ENCODE measurements around the gene KCNK1. TPM values are rescaled to one million over a fixed set of nuclear protein-coding genes. Genes with fewer than 3 reads are reported as not detected.

Gene KCNK1
- total RNA-seq, 2 experiments from 2014 or later, result 0.18 TPM; not detected in 1

DNA sequence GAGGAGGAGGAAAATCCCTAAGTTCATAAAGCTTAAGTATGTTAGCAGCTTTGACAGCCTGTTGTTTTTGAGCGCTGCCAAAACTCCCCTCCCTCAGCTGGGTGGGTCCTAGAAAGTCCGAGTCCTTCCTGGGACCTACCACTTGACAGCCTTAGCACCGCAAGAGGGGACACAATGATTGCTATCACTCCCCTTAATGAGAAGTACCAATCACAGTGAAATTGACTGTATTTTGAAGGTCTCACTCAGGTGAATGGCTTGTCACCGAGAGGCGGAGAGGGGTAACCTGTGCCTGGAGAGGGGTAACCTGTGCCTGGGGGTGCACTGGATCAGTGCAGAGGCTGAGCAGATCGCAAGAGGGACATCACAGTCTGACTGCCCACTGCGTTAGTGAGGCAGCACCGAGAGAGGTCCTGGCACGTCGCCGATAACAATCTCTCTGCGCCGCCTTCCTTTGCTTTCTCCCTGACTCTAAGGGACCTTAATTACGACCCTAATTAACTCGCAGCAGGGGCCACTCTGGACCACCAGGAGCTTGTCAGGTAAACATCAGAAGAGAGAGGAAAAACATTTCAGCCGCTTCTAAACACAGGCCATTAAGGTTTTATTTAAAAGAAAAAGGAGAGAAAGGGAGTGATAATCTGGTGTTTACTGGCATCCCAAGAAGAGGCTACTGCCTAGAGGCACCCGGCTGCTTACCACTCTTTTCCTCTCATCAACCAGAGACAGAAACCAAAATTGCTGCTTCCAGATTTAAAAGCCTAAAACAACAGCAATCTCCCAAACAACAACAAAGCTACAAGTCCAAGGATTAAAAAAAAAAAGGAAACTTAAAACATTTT lies 25.7 kb upstream of the KCNK1 start:
- Mint-ChIP-seq H3K4me1 (ENCODE audit: low read depth) (no peaks in the 10 kb centered on the region), H3K9me3 (ENCODE audit: insufficient read depth) (no peaks in the 10 kb centered on the region), H3K36me3 (ENCODE audit: low read depth) (no peaks in the 10 kb centered on the region), H3K4me3 (no peak overlapping the region), H3K27me3 (ENCODE audit: low read depth) (peaks cover 9% of the 10 kb centered on the region), H3K27ac (no peak overlapping the region)
- CTCF ChIA-PET, result no interaction called here
- DNase-seq (no peak), ATAC-seq (no peak)
- POLR2A ChIA-PET, result no interaction called here

GRCh38 chr1:233597489-233597901 lies 16.4 kb upstream of the KCNK1 start:
- H3K4me1 Mint-ChIP-seq (ENCODE audit: low read depth), result no peaks in the 10 kb centered on the region
- POLR2A ChIA-PET, result no interaction called here
- CTCF ChIA-PET, result no interaction called here
- peaks cover 2% of the 10 kb centered on the region for H3K27me3 Mint-ChIP-seq (ENCODE audit: low read depth)
- H3K9me3 Mint-ChIP-seq (ENCODE audit: insufficient read depth), result no peaks in the 10 kb centered on the region
- H3K4me3 Mint-ChIP-seq, result no peak overlapping the region
- DNase-seq (no peak), ATAC-seq (no peak)
- no peak overlapping the region for H3K27ac Mint-ChIP-seq
- no peaks in the 10 kb centered on the region for H3K36me3 Mint-ChIP-seq (ENCODE audit: low read depth)

DNA sequence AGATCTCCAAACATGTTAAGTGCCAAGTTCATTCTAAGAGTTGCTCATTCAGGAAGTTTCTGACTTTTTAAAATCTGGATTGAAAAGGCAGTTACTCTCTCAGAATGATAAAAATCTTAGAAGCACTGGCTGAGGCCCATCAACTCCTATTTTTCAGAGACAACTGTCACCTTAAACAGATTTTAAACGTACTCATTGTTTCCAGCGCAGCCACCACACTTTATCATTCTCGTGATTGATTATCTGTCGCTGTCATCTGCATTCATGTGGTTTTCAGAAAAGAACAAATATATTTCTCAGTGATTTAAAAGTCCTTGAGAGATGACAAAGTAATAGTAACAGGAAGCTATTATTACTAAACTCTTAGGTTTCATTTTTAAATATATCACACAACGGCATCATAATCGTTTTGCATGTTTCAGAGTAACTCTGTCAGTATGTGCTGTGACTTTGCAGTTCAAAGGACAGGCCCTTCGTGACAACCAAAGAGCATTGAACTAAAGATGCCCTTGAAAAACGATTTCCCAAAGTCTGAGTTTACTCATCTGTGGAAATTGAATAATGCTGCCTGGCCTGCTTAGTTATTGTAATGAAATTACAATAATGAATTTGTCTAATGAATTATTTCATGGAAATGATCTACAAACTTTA lies 14.9 kb upstream of the KCNK1 start:
- POLR2A ChIA-PET, result no interaction called here
- Mint-ChIP-seq H3K9me3 (ENCODE audit: insufficient read depth) (no peaks in the 10 kb centered on the region), H3K27ac (no peak overlapping the region), H3K4me3 (no peak overlapping the region), H3K36me3 (ENCODE audit: low read depth) (no peaks in the 10 kb centered on the region), H3K4me1 (ENCODE audit: low read depth) (no peaks in the 10 kb centered on the region), H3K27me3 (ENCODE audit: low read depth) (peaks cover 2% of the 10 kb centered on the region)
- ATAC-seq (no peak), DNase-seq (no peak)
- CTCF ChIA-PET, result no interaction called here

GRCh38 chr1:233599542-233600073 lies 14.3 kb upstream of the KCNK1 start:
- peaks cover 2% of the 10 kb centered on the region for H3K27me3 Mint-ChIP-seq (ENCODE audit: low read depth)
- no peak overlapping the region for H3K4me3 Mint-ChIP-seq
- ATAC-seq (no peak), DNase-seq (no peak)
- CTCF ChIA-PET, result no interaction called here
- H3K4me1 Mint-ChIP-seq (ENCODE audit: low read depth), result no peaks in the 10 kb centered on the region
- no peaks in the 10 kb centered on the region for H3K36me3 Mint-ChIP-seq (ENCODE audit: low read depth)
- no peaks in the 10 kb centered on the region for H3K9me3 Mint-ChIP-seq (ENCODE audit: insufficient read depth)
- POLR2A ChIA-PET, result no interaction called here
- H3K27ac Mint-ChIP-seq, result no peak overlapping the region

- ChIA-PET POLR2A (no interaction called here), CTCF (no interaction called here)
- Mint-ChIP-seq H3K27me3 (ENCODE audit: low read depth) (peaks cover 2% of the 10 kb centered on the region), H3K4me3 (no peak overlapping the region), H3K9me3 (ENCODE audit: insufficient read depth) (no peaks in the 10 kb centered on the region), H3K36me3 (ENCODE audit: low read depth) (no peaks in the 10 kb centered on the region), H3K27ac (no peak overlapping the region), H3K4me1 (ENCODE audit: low read depth) (no peaks in the 10 kb centered on the region)
- ATAC-seq (no peak), DNase-seq (no peak)
Measured at GRCh38 chr1:233600488-233600887, 13.4 kb upstream of the KCNK1 start.

DNA sequence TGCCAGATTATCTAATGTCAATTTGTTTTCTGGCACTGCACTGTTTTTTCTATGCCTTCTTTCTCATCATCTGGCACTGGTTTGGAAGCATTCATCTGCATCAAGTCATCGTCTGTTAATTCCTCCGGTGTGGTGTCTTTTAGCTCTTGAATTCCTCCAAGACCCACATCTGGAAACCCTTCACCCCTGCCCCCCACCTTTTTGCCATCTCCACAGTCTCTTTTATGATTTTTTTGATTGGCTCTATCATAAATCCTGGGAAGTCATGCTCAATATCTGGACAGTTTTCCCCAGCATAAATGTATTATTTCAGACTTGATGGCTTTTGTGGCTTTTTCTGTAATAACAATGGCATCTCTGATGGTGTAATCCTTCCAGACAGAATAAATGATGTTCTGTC lies 10.4 kb upstream of the KCNK1 start:
- Mint-ChIP-seq H3K27ac (no peak overlapping the region), H3K36me3 (ENCODE audit: low read depth) (no peaks in the 10 kb centered on the region), H3K4me3 (no peak overlapping the region), H3K4me1 (ENCODE audit: low read depth) (no peaks in the 10 kb centered on the region), H3K9me3 (ENCODE audit: insufficient read depth) (no peaks in the 10 kb centered on the region), H3K27me3 (ENCODE audit: low read depth) (no peaks in the 10 kb centered on the region)
- no peak for DNase-seq
- ChIA-PET POLR2A (no interaction called here), CTCF (no interaction called here)
- no peak for ATAC-seq

GRCh38 chr1:233605205-233605604 lies 8.7 kb upstream of the KCNK1 start:
- no peak for DNase-seq
- no peak overlapping the region for H3K27ac Mint-ChIP-seq

GRCh38 chr1:233606813-233607212 lies 7.1 kb upstream of the KCNK1 start:
- Mint-ChIP-seq H3K9me3 (ENCODE audit: insufficient read depth) (no peaks in the 10 kb centered on the region), H3K27ac (no peak overlapping the region), H3K36me3 (ENCODE audit: low read depth) (no peaks in the 10 kb centered on the region), H3K4me1 (ENCODE audit: low read depth) (no peaks in the 10 kb centered on the region), H3K4me3 (no peak overlapping the region), H3K27me3 (ENCODE audit: low read depth) (peaks cover 7% of the 10 kb centered on the region)
- no peak for ATAC-seq
- ChIA-PET POLR2A (no interaction called here), CTCF (no interaction called here)
- no peak for DNase-seq

More at GRCh38 chr1:233605205-233605604, 8.7 kb upstream of the KCNK1 start:
- no peaks in the 10 kb centered on the region for H3K36me3 Mint-ChIP-seq (ENCODE audit: low read depth)
- POLR2A ChIA-PET, result no interaction called here
- H3K4me3 Mint-ChIP-seq, result no peak overlapping the region
- H3K27me3 Mint-ChIP-seq (ENCODE audit: low read depth), result no peaks in the 10 kb centered on the region
- H3K9me3 Mint-ChIP-seq (ENCODE audit: insufficient read depth), result no peaks in the 10 kb centered on the region
- no peak for ATAC-seq
- no peaks in the 10 kb centered on the region for H3K4me1 Mint-ChIP-seq (ENCODE audit: low read depth)
- CTCF ChIA-PET, result no interaction called here

GRCh38 chr1:233607252-233608119 lies 6.4 kb upstream of the KCNK1 start:
- no peaks in the 10 kb centered on the region for H3K4me1 Mint-ChIP-seq (ENCODE audit: low read depth)
- ATAC-seq (no peak), DNase-seq (no peak)
- no peaks in the 10 kb centered on the region for H3K36me3 Mint-ChIP-seq (ENCODE audit: low read depth)
- POLR2A ChIA-PET, result no interaction called here
- no peaks in the 10 kb centered on the region for H3K9me3 Mint-ChIP-seq (ENCODE audit: insufficient read depth)
- H3K4me3 Mint-ChIP-seq, result no peak overlapping the region
- no peak overlapping the region for H3K27ac Mint-ChIP-seq
- CTCF ChIA-PET, result no interaction called here
- H3K27me3 Mint-ChIP-seq (ENCODE audit: low read depth), result peaks cover 12% of the 10 kb centered on the region

GRCh38 chr1:233608988-233609387 lies 4.9 kb upstream of the KCNK1 start:
- POLR2A ChIA-PET, result no interaction called here
- no peak for ATAC-seq
- DNase-seq, result no peak
- peaks cover 4% of the 10 kb centered on the region for H3K4me1 Mint-ChIP-seq (ENCODE audit: low read depth)
- no peaks in the 10 kb centered on the region for H3K36me3 Mint-ChIP-seq (ENCODE audit: low read depth)
- no peak overlapping the region for H3K27ac Mint-ChIP-seq
- H3K27me3 Mint-ChIP-seq (ENCODE audit: low read depth), result peaks cover 22% of the 10 kb centered on the region
- no peaks in the 10 kb centered on the region for H3K9me3 Mint-ChIP-seq (ENCODE audit: insufficient read depth)
- CTCF ChIA-PET, result no interaction called here
- no peak overlapping the region for H3K4me3 Mint-ChIP-seq

DNA sequence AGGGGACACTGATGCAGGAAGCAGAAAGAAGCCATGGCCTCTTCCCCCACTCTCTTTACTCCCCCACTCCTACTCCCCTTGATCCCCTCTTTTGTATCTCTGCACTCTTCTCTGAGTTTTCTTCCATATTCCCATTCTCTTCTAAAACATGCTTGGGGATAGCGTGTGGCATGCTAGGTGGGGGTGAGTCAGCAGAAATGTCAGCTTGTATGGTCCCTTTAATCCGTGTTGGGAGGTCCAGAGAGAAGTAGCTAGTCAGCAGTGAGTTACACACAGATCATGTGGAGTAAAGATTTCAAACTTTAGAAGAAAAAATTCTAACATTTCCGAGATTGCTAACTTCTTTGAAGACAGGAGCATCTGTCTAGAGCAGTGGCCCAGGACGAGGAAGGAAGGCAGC lies 4.0 kb upstream of the KCNK1 start:
- Mint-ChIP-seq H3K9me3 (ENCODE audit: insufficient read depth) (no peaks in the 10 kb centered on the region), H3K4me3 (no peak overlapping the region), H3K27me3 (ENCODE audit: low read depth) (peaks cover 30% of the 10 kb centered on the region), H3K36me3 (ENCODE audit: low read depth) (no peaks in the 10 kb centered on the region), H3K27ac (no peak overlapping the region), H3K4me1 (ENCODE audit: low read depth) (peaks cover 4% of the 10 kb centered on the region)
- CTCF ChIA-PET, result no interaction called here
- no peak for DNase-seq
- POLR2A ChIA-PET, result no interaction called here
- no peak for ATAC-seq

GRCh38 chr1:233610628-233611027 lies 3.3 kb upstream of the KCNK1 start:
- peaks cover 4% of the 10 kb centered on the region for H3K4me1 Mint-ChIP-seq (ENCODE audit: low read depth)
- ChIA-PET POLR2A (no interaction called here), CTCF (no interaction called here)
- H3K27ac Mint-ChIP-seq, result no peak overlapping the region
- peaks cover 37% of the 10 kb centered on the region for H3K27me3 Mint-ChIP-seq (ENCODE audit: low read depth)
- H3K4me3 Mint-ChIP-seq, result no peak overlapping the region
- ATAC-seq (no peak), DNase-seq (no peak)
- no peaks in the 10 kb centered on the region for H3K36me3 Mint-ChIP-seq (ENCODE audit: low read depth)
- no peaks in the 10 kb centered on the region for H3K9me3 Mint-ChIP-seq (ENCODE audit: insufficient read depth)
